ENCODE results near the gene MAP1LC3A.

MAP1LC3A gene

DNA sequence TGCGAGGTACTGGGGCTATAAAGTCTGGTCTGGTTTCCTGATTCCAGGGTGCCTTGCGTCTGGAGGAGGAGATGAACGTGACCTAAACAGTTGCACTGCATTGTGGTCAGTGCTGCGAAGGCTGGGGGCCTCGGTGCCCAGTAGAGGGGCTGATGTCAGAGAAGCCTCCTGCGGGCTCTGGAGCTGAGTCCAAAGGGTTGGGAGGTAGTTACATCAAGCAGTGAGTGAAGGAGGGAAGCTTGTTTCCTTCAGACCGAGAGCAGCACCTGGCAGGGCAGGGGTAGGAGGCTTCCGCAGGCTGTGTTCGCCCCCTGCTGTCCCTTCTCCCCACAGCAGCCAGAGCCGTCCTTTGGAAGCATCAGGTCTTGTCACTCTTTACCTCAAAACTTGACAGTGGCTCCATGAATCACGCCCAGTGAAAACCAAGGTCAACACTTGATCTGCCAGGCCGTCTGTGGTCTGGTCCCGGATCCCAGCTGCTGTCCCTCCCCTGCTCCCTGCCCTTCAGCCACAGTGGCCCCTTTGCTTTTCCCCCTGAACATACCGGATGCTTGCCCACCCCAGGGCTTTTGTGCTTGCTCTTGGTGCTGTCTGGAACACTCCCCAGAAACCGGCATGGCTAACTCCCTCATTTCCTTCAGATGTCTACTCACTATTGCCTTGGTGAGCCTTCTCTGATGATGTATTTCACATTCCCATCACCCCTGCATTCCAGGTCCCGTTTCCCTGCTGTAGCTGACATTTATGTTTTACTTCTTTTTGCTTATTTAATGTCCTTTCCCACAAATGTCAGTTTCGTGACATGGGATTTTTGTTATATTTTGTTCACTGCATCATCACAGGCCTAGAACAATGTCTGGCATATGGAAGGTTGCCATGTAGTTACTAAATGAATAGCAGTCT is 35.3 kb upstream of the MAP1LC3A start:
- FAIRE-seq, result peak; percentile 84
- DNase-seq (ENCODE audit: insufficient read length), result peak; percentile 51
- no peak for TF ChIP-seq POLR2A (IDR thresholded peaks at IDR 0.05; ENCODE audit: low read depth, low read length)
- no peak for TF ChIP-seq TAF1 (IDR thresholded peaks at IDR 0.05; ENCODE audit: borderline replicate concordance, low read depth, low read length)
- no peak for TF ChIP-seq POLR2AphosphoS5 (IDR thresholded peaks at IDR 0.05; ENCODE audit: low read depth, low read length)

DNA sequence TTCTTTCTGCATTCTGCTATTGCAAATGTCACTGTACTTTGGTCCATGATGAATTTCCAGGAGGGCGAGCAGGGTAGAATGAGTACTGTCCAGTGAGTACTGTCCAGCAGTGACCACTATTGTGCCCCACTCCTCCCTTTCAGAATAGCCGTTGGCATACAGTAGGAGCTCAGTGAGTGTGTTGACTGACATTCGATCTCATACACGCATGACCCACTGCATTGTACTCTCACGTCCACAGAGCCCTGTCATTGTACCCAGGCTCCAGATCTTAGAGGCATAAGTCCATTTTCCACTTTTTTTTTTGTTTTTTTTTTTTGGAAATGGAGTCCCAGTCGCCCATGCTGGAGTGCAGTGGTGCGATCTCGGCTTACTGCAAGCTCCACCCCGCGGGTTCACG is 34.1 kb upstream of the MAP1LC3A start:
- TF ChIP-seq POLR2A (IDR thresholded peaks at IDR 0.05; ENCODE audit: low read depth, low read length) (no peak), POLR2AphosphoS5 (IDR thresholded peaks at IDR 0.05; ENCODE audit: low read depth, low read length) (no peak), TAF1 (IDR thresholded peaks at IDR 0.05; ENCODE audit: borderline replicate concordance, low read depth, low read length) (no peak)
- no peak for DNase-seq (ENCODE audit: insufficient read length)
- FAIRE-seq, result no peak

DNA sequence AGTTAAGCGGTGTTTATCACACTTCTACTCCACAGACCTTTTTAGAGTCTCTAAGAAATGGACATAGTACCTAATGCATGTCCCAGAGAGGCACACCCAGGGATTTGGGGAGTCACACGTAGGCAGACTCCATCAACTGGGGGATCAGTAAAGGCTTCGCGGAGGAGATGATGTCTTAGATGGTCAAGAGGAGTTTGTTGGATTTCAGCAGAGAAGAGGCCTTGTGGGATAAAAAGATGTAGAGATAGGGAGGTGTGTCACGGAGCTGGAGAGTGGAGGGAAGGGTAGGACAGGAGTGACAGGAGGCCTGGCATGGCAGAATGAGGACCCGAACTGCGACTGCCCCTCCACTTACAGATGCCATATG is 33.2 kb upstream of the MAP1LC3A start:
- FAIRE-seq (no peak), DNase-seq (ENCODE audit: insufficient read length) (no peak)
- no peak for TF ChIP-seq POLR2AphosphoS5 (IDR thresholded peaks at IDR 0.05; ENCODE audit: low read depth, low read length)
- TF ChIP-seq TAF1 (IDR thresholded peaks at IDR 0.05; ENCODE audit: borderline replicate concordance, low read depth, low read length), result no peak
- no peak for TF ChIP-seq POLR2A (IDR thresholded peaks at IDR 0.05; ENCODE audit: low read depth, low read length)

DNA sequence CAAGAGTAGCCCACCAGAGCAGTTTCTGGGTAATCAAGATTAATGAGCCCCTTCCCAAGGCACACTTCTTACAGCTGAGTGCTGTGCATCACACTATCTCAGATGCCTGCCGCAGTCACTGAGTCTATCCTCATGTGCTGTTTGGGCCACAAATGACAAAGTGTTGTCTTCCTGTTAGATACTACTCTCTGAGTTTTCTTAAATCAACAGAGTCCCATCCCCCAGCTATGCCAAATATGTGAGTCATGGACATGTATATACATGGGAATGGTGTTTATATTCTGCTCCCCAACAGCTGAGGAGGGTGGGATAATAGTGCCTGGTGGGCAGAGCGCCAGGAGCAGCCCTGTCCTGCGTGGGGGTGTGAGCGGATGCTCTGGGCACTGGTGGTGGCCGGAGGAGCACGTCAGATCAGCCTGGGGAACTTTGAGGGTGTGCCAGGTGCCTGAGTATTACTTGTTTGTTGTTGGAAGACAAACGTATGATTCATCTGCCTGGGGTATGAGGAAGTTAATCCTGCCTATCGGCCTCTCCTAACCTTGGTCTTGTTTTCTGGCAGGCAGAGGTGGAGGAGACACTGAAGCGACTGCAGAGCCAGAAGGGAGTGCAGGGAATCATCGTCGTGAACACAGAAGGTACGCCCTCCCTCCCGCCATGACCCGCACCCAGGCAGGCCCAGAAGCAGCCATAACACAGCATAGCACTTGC is 32.7 kb upstream of the MAP1LC3A start:
- FAIRE-seq (no peak), DNase-seq (ENCODE audit: insufficient read length) (no peak)
- no peak for TF ChIP-seq POLR2AphosphoS5 (IDR thresholded peaks at IDR 0.05; ENCODE audit: low read depth, low read length)
- no peak for TF ChIP-seq POLR2A (IDR thresholded peaks at IDR 0.05; ENCODE audit: low read depth, low read length)
- TF ChIP-seq TAF1 (IDR thresholded peaks at IDR 0.05; ENCODE audit: borderline replicate concordance, low read depth, low read length), result no peak

DNA sequence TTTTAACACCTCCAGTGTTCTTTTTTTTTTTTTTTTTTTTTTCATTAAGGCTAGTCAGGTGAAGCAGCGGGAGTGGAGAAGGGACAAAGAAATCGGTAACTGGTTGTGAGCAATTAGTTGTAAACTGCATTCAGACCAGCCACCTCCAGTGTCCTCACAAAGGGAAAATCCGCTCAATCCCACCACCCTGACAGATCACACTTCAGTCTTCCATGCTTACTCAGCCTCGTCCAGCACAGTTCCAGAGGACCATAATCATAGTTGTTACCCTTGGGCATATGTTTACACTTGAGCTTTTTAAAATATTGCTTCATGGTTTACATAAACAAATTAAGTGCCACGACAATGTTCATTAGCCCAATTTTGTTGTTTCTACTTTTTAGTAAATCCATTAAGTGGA is 32.1 kb upstream of the MAP1LC3A start:
- FAIRE-seq (no peak), DNase-seq (ENCODE audit: insufficient read length) (no peak)
- TF ChIP-seq POLR2A (IDR thresholded peaks at IDR 0.05; ENCODE audit: low read depth, low read length), result no peak
- no peak for TF ChIP-seq POLR2AphosphoS5 (IDR thresholded peaks at IDR 0.05; ENCODE audit: low read depth, low read length)
- TF ChIP-seq TAF1 (IDR thresholded peaks at IDR 0.05; ENCODE audit: borderline replicate concordance, low read depth, low read length), result no peak

DNA sequence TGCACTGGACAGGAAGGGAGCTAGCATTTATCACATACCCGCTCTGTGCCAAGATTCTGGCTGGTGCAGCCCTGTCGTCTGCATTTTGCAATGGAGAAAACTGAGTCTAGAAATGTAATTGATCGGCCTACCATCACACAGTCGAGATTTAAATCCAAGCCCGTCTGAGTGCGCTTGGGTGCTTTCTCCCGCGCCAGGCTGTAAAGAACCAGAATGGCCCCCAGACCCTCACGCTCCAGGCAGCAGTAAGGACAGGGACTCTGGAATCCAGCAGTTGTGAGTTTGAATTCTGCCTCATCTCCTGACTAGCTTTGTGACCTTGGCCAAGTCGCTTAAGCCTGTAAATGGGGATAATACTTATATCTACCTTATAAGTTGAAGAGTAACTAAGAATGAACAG is 31.5 kb upstream of the MAP1LC3A start:
- DNase-seq (ENCODE audit: insufficient read length) (no peak), FAIRE-seq (no peak)

DNA sequence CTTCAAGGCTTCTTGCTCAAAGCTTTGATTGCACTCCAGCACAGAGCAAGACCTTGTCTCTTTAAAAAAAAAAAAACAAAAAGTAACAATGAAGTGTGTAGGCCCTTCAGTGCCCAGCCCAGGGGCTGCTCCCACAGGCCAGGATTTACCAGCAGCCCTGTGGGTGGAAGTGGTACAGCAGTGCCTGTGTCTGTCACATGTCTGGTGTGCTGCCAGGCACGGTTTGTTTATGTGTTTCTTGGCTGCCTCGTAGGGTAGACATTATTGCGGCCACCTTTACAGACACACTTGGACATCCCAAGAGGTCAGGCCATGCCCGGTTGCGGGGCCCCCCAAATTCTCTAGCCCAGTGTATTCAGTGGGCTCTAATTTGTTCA is 29.6 kb upstream of the MAP1LC3A start:
- DNase-seq (ENCODE audit: insufficient read length) (no peak), FAIRE-seq (no peak)
- TF ChIP-seq POLR2A (IDR thresholded peaks at IDR 0.05; ENCODE audit: low read depth, low read length) (no peak), TAF1 (IDR thresholded peaks at IDR 0.05; ENCODE audit: borderline replicate concordance, low read depth, low read length) (no peak), POLR2AphosphoS5 (IDR thresholded peaks at IDR 0.05; ENCODE audit: low read depth, low read length) (no peak)

More for the DNA sequence above, 31.5 kb upstream of the MAP1LC3A start:
- TF ChIP-seq POLR2AphosphoS5 (IDR thresholded peaks at IDR 0.05; ENCODE audit: low read depth, low read length) (no peak), POLR2A (IDR thresholded peaks at IDR 0.05; ENCODE audit: low read depth, low read length) (no peak), TAF1 (IDR thresholded peaks at IDR 0.05; ENCODE audit: borderline replicate concordance, low read depth, low read length) (no peak)

DNA sequence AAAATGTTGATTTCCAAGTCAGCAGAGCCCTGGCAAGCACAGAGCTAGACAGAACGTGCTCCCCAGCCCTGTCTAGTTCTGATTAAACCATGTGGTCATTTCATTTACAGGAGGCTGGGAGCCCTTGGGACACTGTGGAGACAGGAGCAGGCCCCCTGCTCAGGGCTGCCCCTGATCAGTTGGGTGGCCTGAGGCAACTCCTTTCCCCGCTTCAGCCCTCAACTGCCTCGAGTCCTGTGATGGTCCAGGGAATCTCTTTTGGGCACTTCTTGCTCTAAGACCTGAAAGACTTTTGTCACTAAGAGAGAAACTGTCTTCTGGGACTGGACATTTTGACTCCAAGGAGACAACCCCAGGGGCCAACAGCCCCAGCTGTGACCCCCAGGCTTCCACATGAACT is 28.8 kb upstream of the MAP1LC3A start:
- TF ChIP-seq POLR2A (IDR thresholded peaks at IDR 0.05; ENCODE audit: low read depth, low read length) (no peak), POLR2AphosphoS5 (IDR thresholded peaks at IDR 0.05; ENCODE audit: low read depth, low read length) (no peak), TAF1 (IDR thresholded peaks at IDR 0.05; ENCODE audit: borderline replicate concordance, low read depth, low read length) (no peak)
- FAIRE-seq (no peak), DNase-seq (ENCODE audit: insufficient read length) (no peak)

DNA sequence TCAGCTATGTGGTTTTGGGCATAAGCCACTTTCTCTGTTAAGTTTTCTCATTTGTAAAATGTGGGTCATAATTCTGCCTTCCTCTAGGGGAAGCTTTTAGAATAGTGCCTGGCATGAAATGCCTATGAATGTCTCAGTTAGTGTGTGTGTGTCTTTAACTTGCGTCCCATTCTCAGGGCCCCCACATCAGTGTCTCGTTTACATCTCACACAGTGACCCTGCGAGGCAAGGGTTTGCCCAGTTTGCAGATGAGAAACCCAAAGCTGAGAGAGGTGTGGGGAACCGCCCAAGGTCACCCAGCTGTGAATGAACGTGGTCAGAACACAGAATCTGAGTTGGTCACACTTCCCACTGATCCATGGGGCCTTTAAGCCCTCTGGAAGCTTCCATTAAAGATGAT is 28.2 kb upstream of the MAP1LC3A start:
- DNase-seq (ENCODE audit: insufficient read length) (no peak), FAIRE-seq (no peak)
- no peak for TF ChIP-seq POLR2AphosphoS5 (IDR thresholded peaks at IDR 0.05; ENCODE audit: low read depth, low read length)
- no peak for TF ChIP-seq POLR2A (IDR thresholded peaks at IDR 0.05; ENCODE audit: low read depth, low read length)
- no peak for TF ChIP-seq TAF1 (IDR thresholded peaks at IDR 0.05; ENCODE audit: borderline replicate concordance, low read depth, low read length)

DNA sequence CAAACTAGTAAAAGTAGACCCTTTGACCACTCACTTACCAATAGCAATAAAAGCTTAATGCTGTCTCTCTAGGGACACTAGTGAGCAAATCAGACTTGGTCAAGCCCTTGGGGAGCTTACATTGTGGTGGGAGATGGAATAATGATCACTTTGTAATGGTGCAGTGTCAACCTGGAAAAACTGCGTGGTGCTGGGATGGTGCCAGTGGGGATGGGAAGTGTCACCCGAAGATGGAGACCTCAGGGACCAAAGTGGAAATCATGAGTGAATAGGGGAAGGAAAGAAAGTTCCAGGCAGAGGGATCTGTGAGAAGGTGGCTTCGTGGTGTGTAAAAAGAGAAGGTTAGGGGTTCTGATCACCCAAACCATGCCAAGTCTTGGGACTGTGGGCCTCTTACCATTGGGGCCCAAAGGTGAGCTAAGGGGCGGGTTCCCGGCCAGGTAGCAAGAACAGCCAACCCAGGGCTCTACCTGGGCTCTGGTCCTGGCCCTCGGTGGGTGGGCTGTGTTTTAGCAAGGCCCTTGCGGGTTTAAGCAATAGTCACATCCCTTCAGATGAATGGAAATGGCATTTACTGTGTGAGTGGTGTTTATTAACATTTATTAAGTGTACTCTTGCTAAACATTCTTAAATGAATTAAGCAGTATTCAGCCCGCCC is 26.8 kb upstream of the MAP1LC3A start:
- TF ChIP-seq TAF1 (IDR thresholded peaks at IDR 0.05; ENCODE audit: borderline replicate concordance, low read depth, low read length), result no peak
- TF ChIP-seq POLR2AphosphoS5 (IDR thresholded peaks at IDR 0.05; ENCODE audit: low read depth, low read length), result no peak
- no peak for TF ChIP-seq POLR2A (IDR thresholded peaks at IDR 0.05; ENCODE audit: low read depth, low read length)
- no peak for FAIRE-seq
- no peak for DNase-seq (ENCODE audit: insufficient read length)

DNA sequence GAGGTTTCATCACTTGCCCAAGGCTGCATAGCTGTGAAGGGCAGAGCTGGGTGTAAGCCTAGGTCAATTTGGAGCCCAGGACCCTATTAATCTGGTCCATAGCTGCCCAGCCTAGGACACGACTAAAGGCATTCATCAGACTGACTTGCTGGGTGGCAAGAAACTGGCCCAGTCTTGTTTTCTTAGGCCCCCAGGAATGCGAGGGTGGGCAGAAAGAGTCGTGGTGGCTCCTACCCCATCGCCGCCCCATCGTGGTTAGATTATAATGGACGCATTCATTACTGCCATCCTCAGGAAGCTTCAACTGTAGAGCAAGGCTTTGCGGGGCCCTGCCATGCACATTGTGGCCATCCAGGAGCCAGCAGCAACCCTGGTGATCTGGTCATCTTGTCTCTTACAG is 26.2 kb upstream of the MAP1LC3A start:
- no peak for TF ChIP-seq POLR2A (IDR thresholded peaks at IDR 0.05; ENCODE audit: low read depth, low read length)
- no peak for TF ChIP-seq POLR2AphosphoS5 (IDR thresholded peaks at IDR 0.05; ENCODE audit: low read depth, low read length)
- TF ChIP-seq TAF1 (IDR thresholded peaks at IDR 0.05; ENCODE audit: borderline replicate concordance, low read depth, low read length), result no peak
- DNase-seq (ENCODE audit: insufficient read length) (no peak), FAIRE-seq (no peak)
